ENCODE data around the gene HS2ST1.

The HS2ST1 gene

GRCh38 chr1:87052961-87053360 is 138.5 kb downstream of the HS2ST1 start:
- CTCF ChIA-PET: no interaction called here
- Histone ChIP-seq H3K4me1 (ENCODE audit: control insufficient read depth, insufficient read depth, low read length) (no peaks in the 10 kb centered on the region), H3K36me3 (ENCODE audit: control insufficient read depth in 2 of 2, insufficient read depth in 1 of 2, low read length in 2 of 2) (no peaks in the 10 kb centered on the region), H3K27ac (ENCODE audit: extremely low read depth, low read depth, low read length) (no peak overlapping the region), H3K9me3 (ENCODE audit: control insufficient read depth, insufficient read depth, low read depth, low read length) (no peaks in the 10 kb centered on the region), H3K4me3 (ENCODE audit: low read depth, low read length) (no peak overlapping the region)
- POLR2A ChIA-PET: no interaction called here
- TF ChIP-seq ZBTB1 (tag by site-specific recombination; IDR thresholded peaks at IDR 0.05) (no peak), ZNF514 (tag by site-specific recombination; IDR thresholded peaks at IDR 0.05) (no peak), ZNF433 (tag by site-specific recombination; IDR thresholded peaks at IDR 0.05; ENCODE audit: low read depth) (no peak), ZNF426 (tag by site-specific recombination; IDR thresholded peaks at IDR 0.05) (no peak), BCL11B (tag by site-specific recombination; IDR thresholded peaks at IDR 0.05; ENCODE audit: low read depth) (no peak), ZNF2 (tag by site-specific recombination; IDR thresholded peaks at IDR 0.05) (no peak), SP3 (tag by site-specific recombination; IDR thresholded peaks at IDR 0.05) (no peak), ZNF155 (tag by site-specific recombination; IDR thresholded peaks at IDR 0.05) (no peak), ZNF747 (tag by site-specific recombination; IDR thresholded peaks at IDR 0.05) (no peak)

GRCh38 chr1:87053446-87053845 is 139.0 kb downstream of the HS2ST1 start:
- no peaks in the 10 kb centered on the region for H3K36me3 ChIP-seq (ENCODE audit: control insufficient read depth in 2 of 2, insufficient read depth in 1 of 2, low read length in 2 of 2)
- POLR2A ChIA-PET: no interaction called here
- no peak for TF ChIP-seq ZFP3 (tag by site-specific recombination; IDR thresholded peaks at IDR 0.05; ENCODE audit: low read depth)
- TF ChIP-seq ZFP69B (tag by site-specific recombination; IDR thresholded peaks at IDR 0.05): no peak
- no peak for TF ChIP-seq TCF7L2 (IDR thresholded peaks at IDR 0.05; ENCODE audit: borderline replicate concordance, low read depth, low read length)
- TF ChIP-seq ZNF121 (tag by site-specific recombination; IDR thresholded peaks at IDR 0.05): no peak
- TF ChIP-seq PBX3 (CRISPR knock-in tag; IDR thresholded peaks at IDR 0.05): no peak
- TF ChIP-seq ZSCAN5A (tag by site-specific recombination; IDR thresholded peaks at IDR 0.05): no peak
- no peak for TF ChIP-seq HOXC10 (CRISPR knock-in tag; IDR thresholded peaks at IDR 0.05)
- TF ChIP-seq ZNF155 (tag by site-specific recombination; IDR thresholded peaks at IDR 0.05): no peak
- TF ChIP-seq HOXD13 (CRISPR knock-in tag; IDR thresholded peaks at IDR 0.05; ENCODE audit: borderline replicate concordance): no peak
- TF ChIP-seq ZSCAN23 (tag by site-specific recombination; IDR thresholded peaks at IDR 0.05): no peak
- no peak overlapping the region for H3K27ac ChIP-seq (ENCODE audit: extremely low read depth, low read depth, low read length)
- no peaks in the 10 kb centered on the region for H3K9me3 ChIP-seq (ENCODE audit: control insufficient read depth, insufficient read depth, low read depth, low read length)
- no peak overlapping the region for H3K4me3 ChIP-seq (ENCODE audit: low read depth, low read length)
- H3K4me1 ChIP-seq (ENCODE audit: control insufficient read depth, insufficient read depth, low read length): no peaks in the 10 kb centered on the region
- CTCF ChIA-PET: no interaction called here

- POLR2A ChIA-PET: no interaction called here
Measured at GRCh38 chr1:87056974-87057373, 142.5 kb downstream of the HS2ST1 start.

More at GRCh38 chr1:87056974-87057373, 142.5 kb downstream of the HS2ST1 start:
- Histone ChIP-seq H3K4me3 (ENCODE audit: low read depth, low read length) (no peak overlapping the region), H3K36me3 (ENCODE audit: control insufficient read depth in 2 of 2, insufficient read depth in 1 of 2, low read length in 2 of 2) (no peaks in the 10 kb centered on the region), H3K4me1 (ENCODE audit: control insufficient read depth, insufficient read depth, low read length) (no peaks in the 10 kb centered on the region), H3K27ac (ENCODE audit: extremely low read depth, low read depth, low read length) (no peak overlapping the region), H3K9me3 (ENCODE audit: control insufficient read depth, insufficient read depth, low read depth, low read length) (no peaks in the 10 kb centered on the region)
- CTCF ChIA-PET: no interaction called here
- no peak for TF ChIP-seq ZNF623 (tag by site-specific recombination; IDR thresholded peaks at IDR 0.05)
- no peak for TF ChIP-seq ZNF24 (tag by site-specific recombination; IDR thresholded peaks at IDR 0.05)
- TF ChIP-seq ZSCAN5A (tag by site-specific recombination; IDR thresholded peaks at IDR 0.05): no peak
- TF ChIP-seq EGR2 (tag by site-specific recombination; IDR thresholded peaks at IDR 0.05; ENCODE audit: low read depth): no peak
- no peak for TF ChIP-seq ZNF596 (tag by site-specific recombination; IDR thresholded peaks at IDR 0.05)
- no peak for TF ChIP-seq ZNF391 (tag by site-specific recombination; IDR thresholded peaks at IDR 0.05; ENCODE audit: borderline replicate concordance, low read depth)
- no peak for TF ChIP-seq ZNF10 (tag by site-specific recombination; IDR thresholded peaks at IDR 0.05)
- no peak for TF ChIP-seq ZEB2 (tag by site-specific recombination; IDR thresholded peaks at IDR 0.05)
- TF ChIP-seq ZNF76 (tag by site-specific recombination; IDR thresholded peaks at IDR 0.05; ENCODE audit: borderline replicate concordance, low read depth): no peak
- no peak for TF ChIP-seq ZNF175 (tag by site-specific recombination; IDR thresholded peaks at IDR 0.05)
- no peak for TF ChIP-seq SCRT1 (tag by site-specific recombination; IDR thresholded peaks at IDR 0.05; ENCODE audit: borderline replicate concordance)
- TF ChIP-seq OVOL3 (tag by site-specific recombination; IDR thresholded peaks at IDR 0.05): no peak
- TF ChIP-seq ZIC2 (tag by site-specific recombination; IDR thresholded peaks at IDR 0.05): no peak
- TF ChIP-seq ZNF830 (tag by site-specific recombination; IDR thresholded peaks at IDR 0.05; ENCODE audit: low read depth): no peak
- TF ChIP-seq ZBTB21 (tag by site-specific recombination; IDR thresholded peaks at IDR 0.05): no peak
- TF ChIP-seq ZNF19 (tag by site-specific recombination; IDR thresholded peaks at IDR 0.05; ENCODE audit: low read depth): no peak
